ENCODE data around the gene IFT88.

DNA sequence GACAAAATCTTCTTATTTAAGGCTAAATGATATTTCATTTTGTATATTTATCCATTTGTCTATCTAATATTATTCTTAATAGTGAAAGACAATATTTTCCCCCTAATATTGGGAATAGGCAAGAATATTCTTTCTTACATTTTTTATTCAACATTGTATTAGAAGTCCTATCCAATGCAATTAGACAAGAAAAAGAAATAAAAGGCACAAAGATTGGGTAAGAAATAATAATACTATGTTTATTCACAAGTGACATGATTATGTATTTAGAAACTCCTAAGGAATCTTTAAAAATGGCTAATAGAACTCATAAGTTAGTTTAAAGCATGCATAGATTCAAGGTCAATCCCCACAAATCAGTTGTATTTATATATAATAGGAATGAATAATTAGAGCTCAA lies 30.0 kb upstream of the IFT88 start:
- no peak for TF ChIP-seq CTCF (tag by site-specific recombination; IDR thresholded peaks at IDR 0.05)
- no peak for TF ChIP-seq SP2 (tag by site-specific recombination; IDR thresholded peaks at IDR 0.05)
- TF ChIP-seq EGR2 (tag by site-specific recombination; IDR thresholded peaks at IDR 0.05; ENCODE audit: low read depth), result no peak
- TF ChIP-seq, protein P1, sequence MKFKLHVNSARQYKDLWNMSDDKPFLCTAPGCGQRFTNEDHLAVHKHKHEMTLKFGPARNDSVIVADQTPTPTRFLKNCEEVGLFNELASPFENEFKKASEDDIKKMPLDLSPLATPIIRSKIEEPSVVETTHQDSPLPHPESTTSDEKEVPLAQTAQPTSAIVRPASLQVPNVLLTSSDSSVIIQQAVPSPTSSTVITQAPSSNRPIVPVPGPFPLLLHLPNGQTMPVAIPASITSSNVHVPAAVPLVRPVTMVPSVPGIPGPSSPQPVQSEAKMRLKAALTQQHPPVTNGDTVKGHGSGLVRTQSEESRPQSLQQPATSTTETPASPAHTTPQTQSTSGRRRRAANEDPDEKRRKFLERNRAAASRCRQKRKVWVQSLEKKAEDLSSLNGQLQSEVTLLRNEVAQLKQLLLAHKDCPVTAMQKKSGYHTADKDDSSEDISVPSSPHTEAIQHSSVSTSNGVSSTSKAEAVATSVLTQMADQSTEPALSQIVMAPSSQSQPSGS (tag by site-specific recombination; IDR thresholded peaks at IDR 0.05; ENCODE audit: low read depth), result no peak
- TF ChIP-seq ZNF423 (tag by site-specific recombination; IDR thresholded peaks at IDR 0.05), result no peak
- TF ChIP-seq, protein P2, sequence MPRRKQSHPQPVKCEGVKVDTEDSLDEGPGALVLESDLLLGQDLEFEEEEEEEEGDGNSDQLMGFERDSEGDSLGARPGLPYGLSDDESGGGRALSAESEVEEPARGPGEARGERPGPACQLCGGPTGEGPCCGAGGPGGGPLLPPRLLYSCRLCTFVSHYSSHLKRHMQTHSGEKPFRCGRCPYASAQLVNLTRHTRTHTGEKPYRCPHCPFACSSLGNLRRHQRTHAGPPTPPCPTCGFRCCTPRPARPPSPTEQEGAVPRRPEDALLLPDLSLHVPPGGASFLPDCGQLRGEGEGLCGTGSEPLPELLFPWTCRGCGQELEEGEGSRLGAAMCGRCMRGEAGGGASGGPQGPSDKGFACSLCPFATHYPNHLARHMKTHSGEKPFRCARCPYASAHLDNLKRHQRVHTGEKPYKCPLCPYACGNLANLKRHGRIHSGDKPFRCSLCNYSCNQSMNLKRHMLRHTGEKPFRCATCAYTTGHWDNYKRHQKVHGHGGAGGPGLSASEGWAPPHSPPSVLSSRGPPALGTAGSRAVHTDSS (tag by site-specific recombination; IDR thresholded peaks at IDR 0.05), result no peak
- no peak for TF ChIP-seq KLF8 (tag by site-specific recombination; IDR thresholded peaks at IDR 0.05)
- no peak for TF ChIP-seq ZNF133 (tag by site-specific recombination; IDR thresholded peaks at IDR 0.05)
- no peak for TF ChIP-seq ZNF558 (tag by site-specific recombination; IDR thresholded peaks at IDR 0.05)
